K562 (cell line): Measurements from ENCODE around the gene NEMP2. TPM values are rescaled to one million over a fixed set of nuclear protein-coding genes. Genes with fewer than 3 reads are reported as not detected.

Source experiments
- CREM ChIP-seq: IDR thresholded peaks from 2 replicates; pipeline ENCODE4 v1.6.1; 2014; ENCODE audit warnings: antibody characterized with exemption, low read depth
- FOXP1 ChIP-seq: sonication (generic); formaldehyde crosslinking; IDR thresholded peaks from 2 replicates; pipeline ENCODE4 v1.8.0; 2022; ENCODE audit warnings: mild to moderate bottlenecking, missing genetic modification reagents
- GATAD2B ChIP-seq: fragments of 450-650 bp; IDR thresholded peaks from 2 replicates; pipeline ENCODE4 v1.6.1; 2017; ENCODE audit warnings: mild to moderate bottlenecking, borderline replicate concordance
- L3MBTL2 ChIP-seq: fragments of 450-650 bp; IDR thresholded peaks from 2 replicates; pipeline ENCODE4 v1.6.1; 2016; ENCODE audit warnings: mild to moderate bottlenecking, moderate library complexity
- PHF8 ChIP-seq: fragments of 200-600 bp; sonication (generic); IDR thresholded peaks from 2 replicates; pipeline ENCODE4 v1.6.1; 2012; ENCODE audit warnings: mixed run types, mild to moderate bottlenecking, inconsistent platforms, low read length, moderate library complexity, borderline replicate concordance
- POLR2B ChIP-seq: fragments of 450-650 bp; IDR thresholded peaks from 2 replicates; pipeline ENCODE4 v1.6.1; 2018; ENCODE audit warnings: low read depth; ENCODE audit not compliant: partially characterized antibody
- POLR2G ChIP-seq: fragments of 200-400 bp; formaldehyde crosslinking; IDR thresholded peaks from 2 replicates; pipeline ENCODE4 v1.6.1; 2017; ENCODE audit warnings: low read depth, mild to moderate bottlenecking, antibody characterized with exemption, low read length, moderate library complexity
- SRF ChIP-seq, 2 experiments: fragments of 250-450, 450-650 bp in 1 of 2; sonication (Bioruptor Pico) in 1 of 2; sonication (generic) in 1 of 2; formaldehyde crosslinking; IDR thresholded peaks; 2 replicates each; pipeline versions ENCODE4 v1.5.0 to v1.5.1; 2020 to 2022; ENCODE audit warnings: mild to moderate bottlenecking in 1 of 2, missing genetic modification reagents in 1 of 2
- USF1 ChIP-seq: sonication (generic); formaldehyde crosslinking; IDR thresholded peaks from 2 replicates; pipeline ENCODE4 v1.9.0; 2022; ENCODE audit warnings: mild to moderate bottlenecking, missing genetic modification reagents
- ZNF174 ChIP-seq: fragments of 250-450 bp; sonication (Bioruptor Pico); IDR thresholded peaks from 2 replicates; pipeline ENCODE4 v1.4.0; 2020; ENCODE audit warnings: mild to moderate bottlenecking
- ZNF253 ChIP-seq: fragments of 250-450 bp; sonication (Bioruptor Pico); conservative IDR thresholded peaks from 2 replicates; pipeline ENCODE4 v1.6.1; 2021; ENCODE audit warnings: mild to moderate bottlenecking
- polyA plus RNA-seq, 8 experiments: library from polyadenylated mRNA; depleted of rRNA in 4 of 8; stranded (reverse) in 5 of 8; unstranded in 3 of 8; fragments of >200 nt; fragmentation: Nextera tagmentation in 2 of 8; fragmentation: Illumina TruSeq in 1 of 8; extraction: Ambion mirVana in 2 of 8; extraction: Trizol in 1 of 8; gene quantifications; 2 replicates each; pipeline versions ENCODE4 v1.2.1 to v1.2.3, GENCODE V29; 2011 to 2014; ENCODE audit warnings: inconsistent platforms in 1 of 8, missing spikeins in 1 of 8
- total RNA-seq, 7 experiments: library from RNA; depleted of rRNA in 6 of 7; stranded (reverse); fragments of >200 nt in 6 of 7; fragmentation: Illumina TruSeq in 2 of 7; extraction: Trizol in 2 of 7; gene quantifications; 2 replicates each; pipeline versions ENCODE4 v1.2.1 to v1.2.3, GENCODE V29; 2011 to 2021; ENCODE audit warnings: low replicate concordance in 1 of 7
- TF ChIP-seq, protein P1 (sequence below), 2 experiments: fragments of 200-800 bp in 1 of 2; sonication (Bioruptor generic) in 1 of 2; sonication (generic) in 1 of 2; formaldehyde crosslinking in 1 of 2; IDR thresholded peaks in 1 of 2; conservative IDR thresholded peaks in 1 of 2; 2 replicates each; pipeline versions ENCODE4 v1.5.0 to v1.6.1; 2016 to 2020; ENCODE audit warnings: missing compliant biosample characterization in 1 of 2, missing genetic modification characterization in 1 of 2, missing genetic modification reagents in 1 of 2
- TF ChIP-seq, protein P2 (sequence below), 2 experiments: IDR thresholded peaks; 2 replicates each; pipeline ENCODE4 v1.6.1; 2012; ENCODE audit warnings: improper control_type of control experiment in 2 of 2, low read depth in 2 of 2, low read length in 2 of 2, borderline replicate concordance in 1 of 2
- TF ChIP-seq, protein P3 (sequence below): sonication (generic); formaldehyde crosslinking; IDR thresholded peaks from 2 replicates; pipeline ENCODE4 v1.8.0; 2022; ENCODE audit warnings: mild to moderate bottlenecking, missing genetic modification reagents
- TF ChIP-seq, protein P4 (sequence below): fragments of 450-650 bp; IDR thresholded peaks from 2 replicates; pipeline ENCODE4 v1.6.1; 2017; ENCODE audit warnings: antibody characterized with exemption

NEMP2 gene
- total and polyA plus RNA-seq, 9 of the 15 experiments (the other 6 are each of a cell fraction or from before 2014, with no cell fraction given): 0.32 to 3.0 (median 1.7) TPM

DNA sequence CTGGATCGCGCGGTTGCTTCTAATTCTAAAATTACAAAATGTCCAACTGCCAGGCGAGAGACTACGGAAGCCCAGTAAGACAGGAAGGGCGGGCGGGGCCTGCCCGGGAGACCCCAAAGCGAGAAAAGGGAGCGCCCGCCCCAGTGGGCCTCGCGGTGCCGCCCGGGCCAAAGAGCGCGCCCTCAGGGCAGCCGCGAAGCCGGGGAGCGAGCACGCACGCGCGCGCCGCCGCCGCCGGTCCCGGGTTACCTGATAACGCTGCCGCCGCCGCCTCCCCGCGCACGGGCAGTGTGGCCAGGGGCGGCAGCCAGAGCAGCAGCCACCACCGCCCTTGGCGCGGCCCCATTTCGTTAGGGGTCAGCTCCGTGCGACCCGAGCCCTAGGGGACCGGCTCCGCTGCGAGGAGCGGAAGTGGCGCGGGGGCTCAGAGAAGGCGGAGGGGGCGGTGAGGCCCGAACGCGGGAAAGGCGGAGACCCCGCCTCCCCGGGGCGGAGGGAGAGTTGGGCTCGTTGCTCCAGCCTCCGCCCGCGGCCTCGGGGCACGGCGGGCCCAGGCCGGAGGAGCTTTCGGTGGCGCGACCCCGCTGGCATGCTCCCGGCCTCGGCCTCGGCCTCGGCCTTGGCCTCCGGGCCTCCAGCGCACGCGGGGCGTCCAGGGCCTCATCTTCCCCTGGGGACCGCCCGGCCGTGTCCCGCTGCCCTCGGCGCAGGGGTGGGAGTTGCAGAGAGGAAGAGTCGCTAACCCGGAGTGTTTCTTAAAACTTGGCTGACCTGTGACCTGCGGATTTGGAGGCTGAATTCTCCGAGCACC is at the start of gene NEMP2 (continued):
- TF ChIP-seq GATAD2B (0 out of 2 replicates have a peak, but pooled peaks have one; percentile 35), FOXP1 (CRISPR knock-in tag) (peak; percentile 94), L3MBTL2 (peak; percentile 98), POLR2B (peak; percentile 47), PHF8 (peak; percentile 77; the same call in 1 of the 2 replicates), USF1 (CRISPR knock-in tag) (no peak), CREM (peak; percentile 41), ZNF253 (CRISPR knock-in tag) (no peak), ZNF174 (CRISPR knock-in tag) (no peak), POLR2G (peak; percentile 95), SRF (CRISPR knock-in tag; IDR thresholded peaks at IDR 0.05) (no peak)
- TF ChIP-seq, protein P1, sequence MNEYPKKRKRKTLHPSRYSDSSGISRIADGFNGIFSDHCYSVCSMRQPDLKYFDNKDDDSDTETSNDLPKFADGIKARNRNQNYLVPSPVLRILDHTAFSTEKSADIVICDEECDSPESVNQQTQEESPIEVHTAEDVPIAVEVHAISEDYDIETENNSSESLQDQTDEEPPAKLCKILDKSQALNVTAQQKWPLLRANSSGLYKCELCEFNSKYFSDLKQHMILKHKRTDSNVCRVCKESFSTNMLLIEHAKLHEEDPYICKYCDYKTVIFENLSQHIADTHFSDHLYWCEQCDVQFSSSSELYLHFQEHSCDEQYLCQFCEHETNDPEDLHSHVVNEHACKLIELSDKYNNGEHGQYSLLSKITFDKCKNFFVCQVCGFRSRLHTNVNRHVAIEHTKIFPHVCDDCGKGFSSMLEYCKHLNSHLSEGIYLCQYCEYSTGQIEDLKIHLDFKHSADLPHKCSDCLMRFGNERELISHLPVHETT (CRISPR knock-in tag; conservative IDR thresholded peaks at IDR 0.05 in 1 of 2, IDR thresholded peaks at IDR 0.05 in 1 of 2): peak in 1 of 2 experiments; percentile 95; a peak in 2 of 4 replicates
- TF ChIP-seq, protein P2, sequence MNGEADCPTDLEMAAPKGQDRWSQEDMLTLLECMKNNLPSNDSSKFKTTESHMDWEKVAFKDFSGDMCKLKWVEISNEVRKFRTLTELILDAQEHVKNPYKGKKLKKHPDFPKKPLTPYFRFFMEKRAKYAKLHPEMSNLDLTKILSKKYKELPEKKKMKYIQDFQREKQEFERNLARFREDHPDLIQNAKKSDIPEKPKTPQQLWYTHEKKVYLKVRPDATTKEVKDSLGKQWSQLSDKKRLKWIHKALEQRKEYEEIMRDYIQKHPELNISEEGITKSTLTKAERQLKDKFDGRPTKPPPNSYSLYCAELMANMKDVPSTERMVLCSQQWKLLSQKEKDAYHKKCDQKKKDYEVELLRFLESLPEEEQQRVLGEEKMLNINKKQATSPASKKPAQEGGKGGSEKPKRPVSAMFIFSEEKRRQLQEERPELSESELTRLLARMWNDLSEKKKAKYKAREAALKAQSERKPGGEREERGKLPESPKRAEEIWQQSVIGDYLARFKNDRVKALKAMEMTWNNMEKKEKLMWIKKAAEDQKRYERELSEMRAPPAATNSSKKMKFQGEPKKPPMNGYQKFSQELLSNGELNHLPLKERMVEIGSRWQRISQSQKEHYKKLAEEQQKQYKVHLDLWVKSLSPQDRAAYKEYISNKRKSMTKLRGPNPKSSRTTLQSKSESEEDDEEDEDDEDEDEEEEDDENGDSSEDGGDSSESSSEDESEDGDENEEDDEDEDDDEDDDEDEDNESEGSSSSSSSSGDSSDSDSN (IDR thresholded peaks at IDR 0.05; ENCODE audit: borderline replicate concordance in 1 of 2, low read depth in 2 of 2, low read length in 2 of 2): peak in 1 of 2 experiments; percentile 67; a peak in 1 of 4 replicates
- TF ChIP-seq, protein P3, sequence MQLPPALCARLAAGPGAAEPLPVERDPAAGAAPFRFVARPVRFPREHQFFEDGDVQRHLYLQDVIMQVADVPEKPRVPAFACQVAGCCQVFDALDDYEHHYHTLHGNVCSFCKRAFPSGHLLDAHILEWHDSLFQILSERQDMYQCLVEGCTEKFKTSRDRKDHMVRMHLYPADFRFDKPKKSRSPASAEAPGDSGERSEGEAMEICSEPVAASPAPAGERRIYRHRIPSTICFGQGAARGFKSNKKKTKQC (CRISPR knock-in tag): peak; percentile 48; the same call in 1 of the 2 replicates
- TF ChIP-seq, protein P4, sequence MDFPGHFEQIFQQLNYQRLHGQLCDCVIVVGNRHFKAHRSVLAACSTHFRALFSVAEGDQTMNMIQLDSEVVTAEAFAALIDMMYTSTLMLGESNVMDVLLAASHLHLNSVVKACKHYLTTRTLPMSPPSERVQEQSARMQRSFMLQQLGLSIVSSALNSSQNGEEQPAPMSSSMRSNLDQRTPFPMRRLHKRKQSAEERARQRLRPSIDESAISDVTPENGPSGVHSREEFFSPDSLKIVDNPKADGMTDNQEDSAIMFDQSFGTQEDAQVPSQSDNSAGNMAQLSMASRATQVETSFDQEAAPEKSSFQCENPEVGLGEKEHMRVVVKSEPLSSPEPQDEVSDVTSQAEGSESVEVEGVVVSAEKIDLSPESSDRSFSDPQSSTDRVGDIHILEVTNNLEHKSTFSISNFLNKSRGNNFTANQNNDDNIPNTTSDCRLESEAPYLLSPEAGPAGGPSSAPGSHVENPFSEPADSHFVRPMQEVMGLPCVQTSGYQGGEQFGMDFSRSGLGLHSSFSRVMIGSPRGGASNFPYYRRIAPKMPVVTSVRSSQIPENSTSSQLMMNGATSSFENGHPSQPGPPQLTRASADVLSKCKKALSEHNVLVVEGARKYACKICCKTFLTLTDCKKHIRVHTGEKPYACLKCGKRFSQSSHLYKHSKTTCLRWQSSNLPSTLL: no peak
